ENCODE measurements around the gene FBXO41. TPM values are rescaled to one million over a fixed set of nuclear protein-coding genes. Genes with fewer than 3 reads are reported as not detected.

Gene FBXO41
- total and polyA plus RNA-seq, 2 donors (not counting 3 experiments of a cell fraction or from before 2014, with no cell fraction given): 0.88 to 1.5 TPM

- dilution Hi-C loops (cut with MboI; ENCODE audit: extremely low pct_ligation_motif_present, low sequenced_read_pairs) (no loop called here), intact Hi-C loops (cut with micrococcal nuclease) (no loop called here)
- Histone ChIP-seq H3K27ac (ENCODE audit: insufficient read depth, low read depth, low read length) (no peak overlapping the region), H3K9me1 (replicated peaks; ENCODE audit: control insufficient read depth, extremely low read depth, insufficient read depth, low read length) (no peaks in the 10 kb centered on the region), H4K20me1 (replicated peaks; ENCODE audit: control insufficient read depth, extremely low read depth, insufficient read depth, low read length) (no peaks in the 10 kb centered on the region), H3K79me2 (ENCODE audit: control insufficient read depth, insufficient read depth, low read length) (no peaks in the 10 kb centered on the region), H3K4me3 (replicated peaks in 1 of 3; ENCODE audit: insufficient read depth in 1 of 3, low read depth in 1 of 3, low read length in 3 of 3) (peak overlapping the region; percentile 22 to 41 (median 37)), H3K9ac (replicated peaks; ENCODE audit: extremely low read depth, insufficient read depth, low read length) (no peak overlapping the region), H3K27me3 (ENCODE audit: control insufficient read depth in 2 of 2, insufficient read depth in 2 of 2, low read length in 2 of 2) (peaks cover 25 to 42% of the 10 kb centered on the region in 2 experiments), H3K4me2 (ENCODE audit: insufficient read depth, low read length) (peak overlapping the region; percentile 65), H3K36me3 (ENCODE audit: control insufficient read depth in 2 of 2, extremely low read depth in 1 of 2, insufficient read depth in 2 of 2, low read length in 2 of 2) (no peaks in the 10 kb centered on the region), H3K9me3 (replicated peaks; ENCODE audit: control insufficient read depth, insufficient read depth, low read length) (no peaks in the 10 kb centered on the region), H3K4me1 (ENCODE audit: control insufficient read depth, extremely low read depth, insufficient read depth, low read length) (peaks cover 4% of the 10 kb centered on the region), H2AFZ (ENCODE audit: low read depth, low read length) (peak overlapping the region; percentile 65)
- DNase-seq (ENCODE audit: low read depth, low spot score) (no peak), FAIRE-seq (no peak)
- BruUV-seq (replicated peaks): no TSS peak
- CTCF ChIA-PET: no interaction called here
- POLR2A ChIA-PET: no interaction called here
- no peak for TF ChIP-seq MAX (IDR thresholded peaks at IDR 0.05; ENCODE audit: insufficient read depth, insufficient read length)
- peak; percentile 20 for TF ChIP-seq EZH2 (IDR thresholded peaks at IDR 0.05; ENCODE audit: borderline replicate concordance, low read depth, low read length, severe bottlenecking)
Measured at GRCh38 chr2:73283545-73284295, 558 bp downstream of the FBXO41 start.

GRCh38 chr2:73282924-73283544, 1.2 kb downstream of the FBXO41 start:
- Histone ChIP-seq H2AFZ (ENCODE audit: low read depth, low read length) (no peak overlapping the region), H3K27me3 (ENCODE audit: control insufficient read depth in 2 of 2, insufficient read depth in 2 of 2, low read length in 2 of 2) (peaks cover 25 to 36% of the 10 kb centered on the region in 2 experiments), H3K4me1 (ENCODE audit: control insufficient read depth, extremely low read depth, insufficient read depth, low read length) (peaks cover 4% of the 10 kb centered on the region), H3K9ac (replicated peaks; ENCODE audit: extremely low read depth, insufficient read depth, low read length) (no peak overlapping the region), H3K36me3 (ENCODE audit: control insufficient read depth in 2 of 2, extremely low read depth in 1 of 2, insufficient read depth in 2 of 2, low read length in 2 of 2) (no peaks in the 10 kb centered on the region), H3K27ac (ENCODE audit: insufficient read depth, low read depth, low read length) (no peak overlapping the region), H3K9me3 (replicated peaks; ENCODE audit: control insufficient read depth, insufficient read depth, low read length) (no peaks in the 10 kb centered on the region), H4K20me1 (replicated peaks; ENCODE audit: control insufficient read depth, extremely low read depth, insufficient read depth, low read length) (no peaks in the 10 kb centered on the region), H3K9me1 (replicated peaks; ENCODE audit: control insufficient read depth, extremely low read depth, insufficient read depth, low read length) (no peaks in the 10 kb centered on the region), H3K79me2 (ENCODE audit: control insufficient read depth, insufficient read depth, low read length) (no peaks in the 10 kb centered on the region), H3K4me3 (replicated peaks in 1 of 3; ENCODE audit: insufficient read depth in 1 of 3, low read depth in 1 of 3, low read length in 3 of 3) (no peak overlapping the region), H3K4me2 (ENCODE audit: insufficient read depth, low read length) (no peak overlapping the region)
- intact Hi-C loops (cut with micrococcal nuclease) (no loop called here), dilution Hi-C loops (cut with MboI; ENCODE audit: extremely low pct_ligation_motif_present, low sequenced_read_pairs) (no loop called here)
- BruUV-seq (replicated peaks): no TSS peak
- ChIA-PET POLR2A (no interaction called here), CTCF (no interaction called here)
- DNase-seq (ENCODE audit: low read depth, low spot score) (no peak), FAIRE-seq (no peak)
- no peak for TF ChIP-seq POLR2A (IDR thresholded peaks at IDR 0.05; ENCODE audit: low read depth, low read length)
- TF ChIP-seq MAX (IDR thresholded peaks at IDR 0.05; ENCODE audit: insufficient read depth, insufficient read length): no peak
- TF ChIP-seq FOS (IDR thresholded peaks at IDR 0.05; ENCODE audit: borderline replicate concordance, insufficient read depth, low read length): no peak
- no peak for TF ChIP-seq MYC (IDR thresholded peaks at IDR 0.05; ENCODE audit: low read depth, low read length)
- TF ChIP-seq JUN (IDR thresholded peaks at IDR 0.05; ENCODE audit: borderline replicate concordance, insufficient read depth, insufficient read length, low read depth): no peak
- TF ChIP-seq EZH2 (IDR thresholded peaks at IDR 0.05; ENCODE audit: borderline replicate concordance, low read depth, low read length, severe bottlenecking): no peak
- TF ChIP-seq GATA2 (IDR thresholded peaks at IDR 0.05; ENCODE audit: insufficient read depth, insufficient read length, low read depth, low read length): no peak
- no peak for TF ChIP-seq CTCF (IDR thresholded peaks at IDR 0.05; ENCODE audit: extremely low read depth in 1 of 2, insufficient read depth in 1 of 2, low read depth in 1 of 2, low read length in 2 of 2)
- no peak for TF ChIP-seq POLR2AphosphoS5 (IDR thresholded peaks at IDR 0.05; ENCODE audit: insufficient read depth, low read depth, low read length)
